GM21619 (cell line): ENCODE data around the gene NUDT14.

Experiments used
- ATAC-seq: cut with Tn5 transposase; IDR thresholded peaks from one replicate; pipeline ENCODE4 v1.9.1; 2021; ENCODE audit not compliant: unreplicated experiment

The NUDT14 gene

DNA sequence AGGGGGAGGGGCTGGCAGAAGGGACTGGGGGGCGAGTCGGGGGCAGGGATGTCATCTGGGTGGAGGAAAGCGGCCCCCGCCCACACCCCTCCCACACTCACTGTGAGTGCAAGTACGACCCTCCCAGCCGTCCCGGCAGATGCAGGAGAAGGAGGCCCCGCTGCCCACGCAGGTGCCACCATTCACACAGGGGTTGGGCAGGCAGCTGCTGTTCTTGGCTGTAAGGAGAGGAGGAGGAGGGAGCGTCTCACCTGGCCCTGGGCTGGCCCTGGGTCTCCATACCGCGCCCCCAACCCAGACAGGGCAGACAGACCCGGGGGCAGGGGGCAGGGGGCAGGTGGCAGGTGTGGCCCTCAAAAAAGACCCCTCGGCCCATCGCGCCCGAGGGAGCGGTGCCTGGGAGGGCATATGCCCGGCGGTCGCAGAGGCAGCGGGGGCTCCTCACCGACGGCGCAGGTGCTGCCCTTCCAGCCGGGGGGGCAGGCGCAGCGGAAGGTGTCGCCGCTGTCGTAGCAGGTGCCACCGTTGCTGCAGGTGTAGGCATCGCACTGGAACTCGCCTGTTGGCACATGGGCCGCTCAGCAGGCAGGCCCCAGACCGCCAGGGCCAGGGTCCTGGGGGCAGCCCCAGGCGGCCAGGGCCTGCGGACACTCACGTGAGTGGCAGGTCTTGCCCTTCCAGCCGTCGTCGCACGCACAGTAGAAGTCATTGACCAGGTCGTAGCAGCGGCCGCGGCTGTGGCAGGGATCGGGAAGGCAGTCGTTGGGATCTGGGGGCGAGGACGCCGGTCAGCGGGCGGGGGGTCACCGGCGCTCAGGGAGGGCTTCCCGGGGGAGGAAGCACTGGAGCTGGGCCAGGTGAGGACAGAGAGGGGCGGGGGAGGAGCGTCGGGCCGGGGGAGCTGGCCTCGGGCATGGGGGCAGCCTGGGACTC, 33.2 kb downstream of the NUDT14 start:
- ATAC-seq = no peak

DNA sequence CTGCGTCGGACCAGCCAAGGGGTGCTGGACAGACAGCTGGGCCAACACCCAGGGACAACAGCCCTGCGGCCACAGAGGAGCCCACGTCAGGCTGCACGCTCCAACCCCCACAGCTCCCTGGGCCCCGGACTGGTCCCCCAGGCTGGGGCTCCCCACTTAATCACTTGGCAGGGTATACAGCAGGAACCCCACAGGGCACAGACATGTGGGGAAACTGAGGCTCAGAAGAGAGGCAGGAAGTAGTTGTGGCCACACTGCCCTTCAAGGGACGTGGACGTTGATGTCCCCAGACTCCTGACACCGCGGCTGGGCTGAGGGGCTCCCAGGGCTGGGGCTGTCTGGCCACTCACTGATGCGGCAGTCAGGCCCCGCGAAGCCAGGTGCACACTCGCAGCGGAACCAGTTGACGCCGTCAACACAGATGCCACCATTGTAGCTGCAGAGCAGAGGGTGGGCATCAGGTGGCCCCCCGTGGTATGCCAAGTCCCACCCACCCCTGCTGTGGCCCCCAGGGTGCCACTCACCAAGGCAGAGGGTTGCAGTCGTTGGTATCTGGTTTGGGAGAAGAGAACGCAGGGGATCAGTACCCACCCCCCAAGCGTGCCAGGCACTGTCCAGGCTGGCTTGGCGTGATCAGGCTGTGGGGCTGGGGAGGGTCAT, 34.0 kb downstream of the NUDT14 start:
- no peak for ATAC-seq

- no peak for ATAC-seq
These were observed 34.7 kb downstream of the NUDT14 start for GRCh38 chr14:105146181-105146975.

- no peak for ATAC-seq
These were observed 35.5 kb downstream of the NUDT14 start for GRCh38 chr14:105145381-105146180.

- ATAC-seq = no peak
These were observed 36.3 kb downstream of the NUDT14 start for GRCh38 chr14:105144666-105145380.

DNA sequence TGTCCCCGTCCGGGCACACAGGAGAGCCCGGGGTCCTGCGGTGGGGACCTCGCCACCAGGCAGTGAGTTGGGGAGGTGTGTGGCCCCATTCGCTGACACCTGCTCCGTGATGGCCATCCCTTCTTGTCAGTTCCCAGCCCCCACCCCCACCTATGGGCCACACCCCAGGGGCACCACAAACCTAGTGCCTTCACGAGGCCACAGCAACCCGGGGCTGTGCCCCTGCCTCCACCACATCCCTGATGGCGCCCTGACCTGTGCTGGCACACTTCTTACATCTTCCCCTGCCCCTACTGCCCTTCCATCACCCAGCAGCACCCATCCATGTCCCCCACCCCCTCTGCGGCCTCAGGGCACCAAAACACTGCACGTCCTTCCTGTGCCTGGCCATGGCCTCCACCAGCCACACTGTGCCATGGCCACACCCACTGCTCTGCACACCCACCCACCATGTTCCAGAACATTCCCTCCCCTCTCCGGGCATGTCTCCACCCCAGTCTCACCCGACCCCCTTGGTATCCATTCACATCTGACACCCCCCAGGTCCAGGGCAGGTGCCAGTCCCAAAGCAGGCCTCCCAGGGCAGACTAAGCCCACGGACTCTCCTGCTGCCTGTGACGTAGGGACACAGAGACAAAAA, 37.0 kb downstream of the NUDT14 start:
- ATAC-seq = no peak

DNA sequence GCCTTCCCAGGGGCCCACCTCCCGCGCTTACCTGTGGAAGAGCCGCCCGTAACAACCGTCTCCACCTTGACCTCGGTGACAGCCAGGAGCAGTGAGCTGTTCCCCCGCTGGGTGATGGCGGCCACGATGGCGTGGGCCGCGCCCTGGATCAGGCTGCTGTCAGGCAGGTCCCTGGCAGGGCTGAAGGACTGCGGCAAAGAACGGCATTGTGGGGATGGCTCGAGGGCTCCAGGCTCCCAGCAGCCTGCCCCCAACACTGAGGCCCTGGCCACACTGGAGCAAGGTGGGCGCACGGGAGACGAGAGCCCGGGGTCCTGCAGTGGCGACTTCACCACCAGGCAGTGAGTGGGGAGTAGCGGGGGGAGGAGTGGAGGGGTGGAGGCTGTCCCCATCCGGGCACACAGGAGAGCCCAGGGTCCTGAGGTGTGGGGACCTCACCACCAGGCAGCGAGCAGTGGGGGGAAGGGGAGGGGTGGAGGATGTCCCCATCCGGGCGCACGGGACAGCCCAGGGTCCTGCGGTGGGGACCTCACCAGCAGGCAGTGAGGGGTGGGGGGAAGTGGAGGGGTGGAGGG, 37.6 kb downstream of the NUDT14 start:
- no peak for ATAC-seq

DNA sequence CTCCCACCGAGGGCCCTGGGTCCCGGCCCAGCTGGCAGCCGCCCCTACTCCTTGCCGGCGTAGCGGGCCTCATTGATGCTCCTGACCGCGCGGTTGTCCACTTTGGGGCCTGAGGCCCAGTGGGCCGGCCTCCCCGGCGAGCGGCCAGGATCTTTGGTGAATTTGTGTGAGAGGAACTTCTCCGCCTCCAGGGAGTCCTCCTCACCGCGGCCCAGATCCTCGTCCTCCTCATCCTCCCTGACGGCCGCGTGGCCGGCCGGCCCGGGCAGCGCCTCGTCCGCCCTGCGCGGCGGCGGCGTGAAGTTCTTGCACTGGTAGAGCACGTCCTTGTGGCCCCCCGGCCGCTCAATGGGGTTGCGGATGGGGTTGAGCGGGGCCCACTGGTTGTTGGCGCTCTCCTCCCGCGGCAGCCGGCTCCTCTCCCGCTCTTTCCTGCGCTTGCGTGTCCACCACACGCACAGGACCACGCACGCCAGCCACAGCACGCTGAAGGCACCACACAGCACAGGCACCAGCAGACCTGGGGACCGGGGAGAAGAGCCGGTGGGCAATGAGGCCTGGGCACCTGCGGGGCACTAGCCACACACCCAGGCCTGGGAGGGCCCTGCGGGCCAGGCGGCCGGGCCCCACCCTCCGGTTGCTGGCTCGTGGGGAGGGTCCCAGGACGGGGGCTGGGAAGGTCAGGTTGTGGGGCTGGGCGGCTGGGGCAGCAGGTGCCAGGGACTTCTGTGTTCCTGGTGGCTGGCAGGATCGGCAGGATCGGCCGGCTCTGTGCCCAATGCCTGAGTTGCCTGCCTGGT, 38.3 kb downstream of the NUDT14 start:
- ATAC-seq = no peak

- no peak for ATAC-seq
These were observed 39.4 kb downstream of the NUDT14 start for GRCh38 chr14:105141486-105142281.

- no peak for ATAC-seq
These were observed 40.1 kb downstream of the NUDT14 start for GRCh38 chr14:105141026-105141425.

DNA sequence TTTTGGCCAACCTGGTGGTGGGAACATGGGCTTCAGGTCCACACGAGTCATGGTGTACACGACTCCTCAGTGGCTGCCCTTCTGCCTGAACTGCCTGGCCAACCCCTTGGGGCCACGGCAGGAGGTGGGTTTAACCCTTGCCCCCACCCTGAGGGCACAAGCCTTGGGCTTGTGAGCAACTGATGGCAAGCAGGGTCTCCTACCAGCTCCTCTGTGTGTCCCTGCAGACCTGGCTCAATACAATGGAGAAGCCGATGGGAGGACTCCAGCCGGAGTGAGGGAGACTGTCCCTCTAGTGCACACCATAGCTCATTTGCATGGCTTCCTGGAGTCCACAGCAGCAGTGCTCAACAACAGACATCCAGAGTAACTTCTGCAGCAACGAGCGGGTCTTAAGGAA, 40.5 kb downstream of the NUDT14 start:
- ATAC-seq = no peak

DNA sequence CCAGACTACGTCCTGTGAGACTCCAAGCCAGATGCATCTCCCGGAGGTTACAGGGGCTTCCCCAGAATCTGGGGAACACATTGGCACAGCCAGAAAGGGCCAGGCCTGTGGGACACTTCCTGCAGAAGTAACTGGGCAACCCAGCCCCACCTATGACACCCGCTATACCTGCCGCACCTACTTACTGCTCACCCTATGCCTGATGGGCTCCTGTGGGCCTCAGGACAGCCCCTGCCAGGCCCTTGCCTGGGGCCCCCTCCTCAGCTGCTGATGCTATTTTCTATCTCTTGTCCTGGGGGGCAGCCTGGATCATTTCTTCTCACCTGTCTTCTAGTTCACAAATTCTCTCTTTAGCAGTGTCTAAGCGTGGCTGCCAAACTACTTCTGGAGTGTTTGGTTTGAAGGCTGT, 41.3 kb downstream of the NUDT14 start:
- no peak for ATAC-seq

DNA sequence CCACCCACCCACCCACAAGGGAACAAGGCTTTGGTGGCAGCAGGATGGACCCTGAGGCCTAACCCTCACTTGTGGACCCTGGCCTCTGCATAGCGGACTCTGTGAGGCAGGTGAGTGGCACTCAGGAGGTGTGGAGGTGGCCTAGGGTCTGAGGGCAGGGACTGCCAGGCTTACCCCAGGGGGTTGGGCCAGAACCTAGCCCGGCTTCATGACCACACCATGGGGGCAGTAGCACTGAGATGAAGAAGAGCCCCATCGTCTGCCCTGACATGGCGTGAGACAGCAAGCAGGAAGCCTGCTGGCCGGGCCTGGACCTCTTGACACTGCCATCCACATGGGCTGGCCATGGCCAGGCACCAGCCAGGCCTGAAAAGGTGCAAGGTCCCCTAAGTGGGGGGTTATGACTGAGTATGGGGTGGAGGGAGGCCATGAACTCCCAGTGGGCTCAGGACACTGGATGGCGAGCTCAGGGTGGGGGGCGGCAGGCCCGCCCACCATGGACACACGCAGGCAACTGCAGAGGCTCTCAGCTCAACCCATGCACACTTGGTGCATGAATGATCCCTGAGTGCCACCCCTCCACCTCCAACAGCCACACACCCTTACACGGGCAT, 41.8 kb downstream of the NUDT14 start:
- no peak for ATAC-seq

- ATAC-seq = no peak
These were observed 42.5 kb downstream of the NUDT14 start for GRCh38 chr14:105138551-105139111.

- no peak for ATAC-seq
These were observed 43.0 kb downstream of the NUDT14 start for GRCh38 chr14:105138021-105138541.

- no peak for ATAC-seq
These were observed 43.6 kb downstream of the NUDT14 start for GRCh38 chr14:105137481-105138020.
